ENCODE measurements around the gene PPP2R2C.

Gene PPP2R2C

DNA sequence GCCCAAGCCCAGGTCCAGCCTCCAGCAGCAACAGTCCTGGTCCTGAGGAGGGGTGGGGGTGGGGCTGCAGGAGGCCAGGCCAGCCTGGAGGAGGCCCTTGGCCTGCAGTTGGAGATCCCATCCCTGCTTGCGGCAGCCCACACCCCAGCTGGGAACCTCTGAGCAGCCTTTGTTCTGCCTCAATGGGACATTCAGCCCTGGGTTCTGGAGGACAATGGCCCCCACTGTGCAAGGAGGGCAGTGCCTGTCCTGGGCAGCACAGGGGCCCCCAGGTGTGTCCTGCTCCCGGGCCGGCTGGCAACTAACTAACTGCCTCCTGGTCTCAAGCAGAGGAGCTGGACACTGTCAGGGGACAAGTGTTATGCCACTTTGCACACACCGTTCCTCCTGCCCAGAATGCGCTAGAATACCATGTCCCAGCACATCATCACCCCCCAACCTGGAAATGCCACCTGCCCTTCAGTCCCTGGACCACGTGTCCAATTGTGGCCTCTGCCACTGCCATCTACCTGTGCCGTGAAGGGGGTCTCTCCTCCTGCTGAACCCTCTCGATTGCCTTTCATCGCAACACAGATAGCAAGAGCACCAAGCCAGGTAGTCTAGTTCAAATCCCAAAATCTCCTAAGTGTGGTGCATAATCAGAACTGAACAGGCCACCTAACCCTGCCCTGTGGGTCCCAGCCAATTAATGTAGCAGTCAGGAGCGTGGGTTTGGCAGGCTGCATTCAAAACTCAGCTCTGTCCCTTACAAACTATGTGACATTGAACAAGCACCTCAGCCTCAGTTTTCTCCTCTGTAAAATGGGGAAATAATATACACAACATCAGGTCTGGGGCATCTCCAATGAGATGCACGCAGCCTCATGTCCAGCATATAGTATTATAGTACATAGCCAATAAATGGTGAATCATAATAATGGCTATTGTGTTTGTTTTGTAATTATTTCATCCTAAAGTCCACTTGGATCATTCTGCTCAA lies 8.8 kb downstream of the PPP2R2C start:
- TF ChIP-seq CTCF (IDR thresholded peaks at IDR 0.05; ENCODE audit: borderline replicate concordance, insufficient read depth, low read depth, low read length), result no peak

GRCh38 chr4:6461301-6462165 lies 10.9 kb downstream of the PPP2R2C start:
- TF ChIP-seq CTCF (IDR thresholded peaks at IDR 0.05; ENCODE audit: borderline replicate concordance, insufficient read depth, low read depth, low read length), result no peak
- no peak overlapping the region for H3K4me3 ChIP-seq (ENCODE audit: low read depth, low read length)

More for the DNA sequence above, 8.8 kb downstream of the PPP2R2C start:
- H3K4me3 ChIP-seq (ENCODE audit: low read depth, low read length), result no peak overlapping the region

GRCh38 chr4:6460876-6461275 lies 11.5 kb downstream of the PPP2R2C start:
- H3K4me3 ChIP-seq (ENCODE audit: low read depth, low read length), result no peak overlapping the region
- TF ChIP-seq CTCF (IDR thresholded peaks at IDR 0.05; ENCODE audit: borderline replicate concordance, insufficient read depth, low read depth, low read length), result no peak

DNA sequence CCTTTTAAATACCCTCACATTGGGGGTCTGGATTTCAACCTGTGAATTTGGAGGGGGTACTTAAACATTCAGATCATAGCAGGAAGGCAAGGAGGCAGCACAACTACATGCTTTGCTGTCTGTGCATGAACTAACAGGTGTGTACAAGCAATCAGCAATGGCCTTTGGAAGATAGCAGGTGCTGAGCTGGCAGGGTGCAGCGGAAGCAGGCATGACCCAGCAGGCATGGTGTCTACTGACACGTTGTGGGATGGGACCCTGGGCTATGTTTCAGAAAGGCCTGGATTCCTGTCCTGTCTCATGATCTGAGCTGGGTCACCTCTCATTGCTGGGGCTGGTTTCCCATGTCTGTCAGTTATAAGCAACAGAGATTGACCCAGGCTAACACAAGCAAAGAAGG lies 13.9 kb downstream of the PPP2R2C start:
- no peak overlapping the region for H3K4me3 ChIP-seq (ENCODE audit: low read depth, low read length)
- TF ChIP-seq CTCF (IDR thresholded peaks at IDR 0.05; ENCODE audit: borderline replicate concordance, insufficient read depth, low read depth, low read length), result no peak

DNA sequence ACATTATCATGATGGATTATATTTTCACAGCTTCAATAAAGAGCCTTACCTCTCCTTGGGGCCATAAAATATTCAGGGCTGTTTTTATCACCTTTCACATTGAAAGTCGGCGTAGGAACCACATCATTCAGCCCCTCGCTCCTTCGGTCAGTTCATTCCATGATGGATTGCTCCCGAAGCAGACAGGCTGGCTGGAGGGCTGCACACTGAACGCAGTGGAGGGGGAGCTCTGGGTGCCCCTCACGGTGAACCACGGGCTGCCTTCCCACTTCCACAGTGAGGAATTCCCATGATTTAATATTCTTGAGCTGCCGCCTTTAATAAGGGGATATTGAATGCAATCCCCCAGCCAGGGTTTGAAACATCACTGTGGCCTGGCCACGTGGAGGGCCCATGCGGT lies 16.0 kb downstream of the PPP2R2C start:
- TF ChIP-seq CTCF (IDR thresholded peaks at IDR 0.05; ENCODE audit: borderline replicate concordance, insufficient read depth, low read depth, low read length), result no peak

GRCh38 chr4:6454112-6454910 lies 18.1 kb downstream of the PPP2R2C start:
- no peak for TF ChIP-seq CTCF (IDR thresholded peaks at IDR 0.05; ENCODE audit: borderline replicate concordance, insufficient read depth, low read depth, low read length)
- H3K4me3 ChIP-seq (ENCODE audit: low read depth, low read length), result no peak overlapping the region

More for the DNA sequence above, 16.0 kb downstream of the PPP2R2C start:
- H3K4me3 ChIP-seq (ENCODE audit: low read depth, low read length), result no peak overlapping the region
